Posterior vena cava (tissue), 2 donors: Measurements from ENCODE around the gene ZNF436. TPM values are rescaled to one million over a fixed set of nuclear protein-coding genes. Genes with fewer than 3 reads are reported as not detected.
"Not testable (repeated sequence)": the region's sequence is repeated elsewhere in the genome, so short reads cannot be mapped to it uniquely, and the experiment has no call there.

Source experiments
- DNase-seq: peaks from one replicate; pipeline ENCODE4 v3.0.0-alpha.2; 2020; ENCODE audit warnings: low spot score
- intact Hi-C, 2 donors: fragments of 100-400 bp; cut with DNase I; formaldehyde crosslinking; loops; one replicate each; pipeline versions ENCODE4 v1.14.1 to v1.14.2; 2022 to 2023
- total RNA-seq, 2 donors: library from RNA; stranded (reverse); fragmentation: NEBNext Ultra II Directional; extraction: Animal tissue kit (Norgen Biotek cat#: 25700); gene quantifications; one replicate each; pipeline ENCODE4 v1.2.1, GENCODE V29; 2021
- donor health status: DM: yes; HTN: yes; CAD: no.
- donor health status: DM: yes; HTN: yes; CAD: no.

The ZNF436 gene
- total RNA-seq, 2 donors from 2014 or later = 13.1 to 18.4 TPM

- intact Hi-C loops = loop anchor here in 1 of 2 donors (10.0 kb wide), 1 partner anchor 61 kb away; no protein-coding TSS in a partner anchor
- DNase-seq = no peak
Measured at GRCh38 chr1:23343221-23344110, 26.2 kb downstream of the ZNF436 start.

- no peak for DNase-seq
- intact Hi-C loops = loop anchor here in 1 of 2 donors (10.0 kb wide), 1 partner anchor 63 kb away; no protein-coding TSS in a partner anchor
Measured at GRCh38 chr1:23341931-23342692, 27.5 kb downstream of the ZNF436 start.

- intact Hi-C loops = loop anchor here in 1 of 2 donors (10.0 kb wide), 1 partner anchor 65 kb away; no protein-coding TSS in a partner anchor
- no peak for DNase-seq
Measured at GRCh38 chr1:23339632-23340031, 30.0 kb downstream of the ZNF436 start.

- DNase-seq = no peak
- intact Hi-C loops = no loop called here
Measured at GRCh38 chr1:23337869-23338268, 31.8 kb downstream of the ZNF436 start.

GRCh38 chr1:23331713-23332112 is 37.9 kb downstream of the ZNF436 start:
- intact Hi-C loops = no loop called here
- DNase-seq = no peak

GRCh38 chr1:23330846-23331245 is 38.8 kb downstream of the ZNF436 start:
- intact Hi-C loops = no loop called here
- no peak for DNase-seq

- intact Hi-C loops = no loop called here
- DNase-seq = no peak
Measured at GRCh38 chr1:23325393-23325792, 44.2 kb downstream of the ZNF436 start.

- DNase-seq = no peak
- intact Hi-C loops = no loop called here
Measured at GRCh38 chr1:23322770-23323169, 46.9 kb downstream of the ZNF436 start.

- intact Hi-C loops, DNase-seq: not testable (repeated sequence)
Measured at GRCh38 chr1:23310280-23310679, 59.4 kb downstream of the ZNF436 start.

Other genes starting within 250 kb of the ZNF436 start
- 10 to 100 TPM; 31.9 to 35.4 TPM for gene LUZP1, start 201.0 kb downstream of the ZNF436 start, total RNA-seq
- not detected for gene HTR1D, start 152.3 kb downstream of the ZNF436 start, total RNA-seq
- gene HNRNPR, start 25.6 kb downstream of the ZNF436 start, total RNA-seq = 100 to 1,000 TPM in 1 of 2 donors, 10 to 100 TPM in 1; 95.1 to 117 TPM
- 10 to 100 TPM; 20.4 to 23.0 TPM for gene TCEA3, start 54.9 kb upstream of the ZNF436 start, total RNA-seq
- 10 to 100 TPM; 37.8 to 51.4 TPM for gene ASAP3, start 114.3 kb upstream of the ZNF436 start, total RNA-seq
- under 1 TPM; 0.24 to 0.46 TPM for gene E2F2, start 161.4 kb upstream of the ZNF436 start, total RNA-seq
- 100 to 1,000 TPM; 190 to 243 TPM for gene ID3, start 189.7 kb upstream of the ZNF436 start, total RNA-seq